ENCODE measurements around the gene ADGRG7.

GRCh38 chr3:100563652-100564211, 45.7 kb upstream of the ADGRG7 start:
- TF ChIP-seq CTCF (conservative IDR thresholded peaks at IDR 0.05 in 1 of 2, IDR thresholded peaks at IDR 0.05 in 1 of 2; ENCODE audit: low read depth in 1 of 2, low read length in 2 of 2) (no peak), EZH2 (IDR thresholded peaks at IDR 0.05; ENCODE audit: low read length, missing control alignments) (no peak)

Measured in fibroblast of lung (primary cell).